A673 (cell line): ENCODE results near the gene SUMF2.
A peak's percentile ranks its signal among the peaks of the same experiment; 100 is the strongest.

Source experiments
- EZH2 ChIP-seq: fragments of 200-600 bp; sonication (generic); IDR thresholded peaks from 2 replicates; pipeline ENCODE4 v1.6.1; 2017; ENCODE audit warnings: borderline replicate concordance, low read depth, mild to moderate bottlenecking, mixed read lengths, antibody characterized with exemption, low read length; ENCODE audit not compliant: poor library complexity, severe bottlenecking
- TF ChIP-seq, protein P1 (sequence below): fragments of 300-800, 200-600 bp; sonication (generic); conservative IDR thresholded peaks from 2 replicates; pipeline ENCODE4 v1.5.1; 2017; ENCODE audit warnings: low read depth, mild to moderate bottlenecking, antibody characterized with exemption, low read length, moderate library complexity, mixed read lengths

DNA sequence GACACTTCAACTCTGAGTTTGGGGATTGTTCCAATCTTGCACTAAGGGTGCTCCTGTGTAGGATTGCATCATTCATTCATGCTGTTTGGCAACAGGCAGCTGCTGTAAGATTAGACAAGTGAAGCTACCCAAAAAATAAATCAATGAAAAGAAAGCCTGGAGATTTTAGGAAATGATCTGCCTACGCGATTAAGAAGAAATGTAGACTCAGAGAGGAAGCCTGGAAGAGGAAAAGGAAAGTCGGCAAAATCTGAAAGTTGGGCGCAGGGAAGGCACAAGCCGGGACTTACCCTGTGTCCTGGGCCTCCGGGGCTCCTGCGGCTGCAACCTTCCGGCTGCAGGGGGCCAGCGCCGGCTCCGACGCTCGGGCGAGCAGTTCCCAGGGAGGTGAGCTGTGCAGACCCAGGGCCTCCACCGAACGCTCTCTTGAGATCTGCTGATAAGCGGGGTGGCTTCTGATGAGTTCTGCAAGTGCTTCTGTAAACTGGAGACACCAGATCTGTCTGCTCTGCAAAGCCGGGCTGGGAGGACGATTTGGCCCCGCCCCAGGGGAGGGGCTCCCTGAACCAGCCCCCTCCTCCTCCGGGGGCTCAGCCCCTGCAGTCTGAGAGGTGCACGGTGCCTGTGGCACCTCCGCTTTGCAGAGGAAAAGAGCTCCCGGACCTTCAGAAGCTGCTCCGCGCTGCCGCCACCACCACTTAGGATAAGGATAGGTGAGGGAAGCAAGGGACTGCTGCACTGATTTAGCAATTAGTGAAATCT lies 30.2 kb upstream of the SUMF2 start:
- TF ChIP-seq, protein P1, sequence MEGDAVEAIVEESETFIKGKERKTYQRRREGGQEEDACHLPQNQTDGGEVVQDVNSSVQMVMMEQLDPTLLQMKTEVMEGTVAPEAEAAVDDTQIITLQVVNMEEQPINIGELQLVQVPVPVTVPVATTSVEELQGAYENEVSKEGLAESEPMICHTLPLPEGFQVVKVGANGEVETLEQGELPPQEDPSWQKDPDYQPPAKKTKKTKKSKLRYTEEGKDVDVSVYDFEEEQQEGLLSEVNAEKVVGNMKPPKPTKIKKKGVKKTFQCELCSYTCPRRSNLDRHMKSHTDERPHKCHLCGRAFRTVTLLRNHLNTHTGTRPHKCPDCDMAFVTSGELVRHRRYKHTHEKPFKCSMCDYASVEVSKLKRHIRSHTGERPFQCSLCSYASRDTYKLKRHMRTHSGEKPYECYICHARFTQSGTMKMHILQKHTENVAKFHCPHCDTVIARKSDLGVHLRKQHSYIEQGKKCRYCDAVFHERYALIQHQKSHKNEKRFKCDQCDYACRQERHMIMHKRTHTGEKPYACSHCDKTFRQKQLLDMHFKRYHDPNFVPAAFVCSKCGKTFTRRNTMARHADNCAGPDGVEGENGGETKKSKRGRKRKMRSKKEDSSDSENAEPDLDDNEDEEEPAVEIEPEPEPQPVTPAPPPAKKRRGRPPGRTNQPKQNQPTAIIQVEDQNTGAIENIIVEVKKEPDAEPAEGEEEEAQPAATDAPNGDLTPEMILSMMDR, result peak; percentile 35; the same call in 1 of the 2 replicates
- TF ChIP-seq EZH2, result no peak
